Mucosa of stomach (tissue), 1 donor: ENCODE data around the gene RTN4R.

Experiments used
- H3K27me3 ChIP-seq: one replicate; pipeline ENCODE4 v1.7.0; 2013; ENCODE audit warnings: mild to moderate bottlenecking, low read length; ENCODE audit not compliant: control insufficient read depth, insufficient read depth
- H3K36me3 ChIP-seq: one replicate; pipeline ENCODE4 v1.7.0; 2013; ENCODE audit warnings: low read length; ENCODE audit not compliant: control insufficient read depth, insufficient read depth
- H3K4me1 ChIP-seq: one replicate; pipeline ENCODE4 v1.7.0; 2013; ENCODE audit warnings: mild to moderate bottlenecking, low read length; ENCODE audit not compliant: control insufficient read depth, insufficient read depth
- H3K4me3 ChIP-seq: one replicate; pipeline ENCODE4 v1.7.0; 2013; ENCODE audit warnings: low read length
- H3K9ac ChIP-seq: one replicate; pipeline ENCODE4 v1.7.0; 2013; ENCODE audit warnings: mild to moderate bottlenecking, low read length, moderate library complexity
- H3K9me3 ChIP-seq: one replicate; pipeline ENCODE4 v1.7.0; 2013; ENCODE audit warnings: mild to moderate bottlenecking, low read length, moderate library complexity; ENCODE audit not compliant: control insufficient read depth
- donor health status: Pancreatic carcinoma.

RTN4R gene

DNA sequence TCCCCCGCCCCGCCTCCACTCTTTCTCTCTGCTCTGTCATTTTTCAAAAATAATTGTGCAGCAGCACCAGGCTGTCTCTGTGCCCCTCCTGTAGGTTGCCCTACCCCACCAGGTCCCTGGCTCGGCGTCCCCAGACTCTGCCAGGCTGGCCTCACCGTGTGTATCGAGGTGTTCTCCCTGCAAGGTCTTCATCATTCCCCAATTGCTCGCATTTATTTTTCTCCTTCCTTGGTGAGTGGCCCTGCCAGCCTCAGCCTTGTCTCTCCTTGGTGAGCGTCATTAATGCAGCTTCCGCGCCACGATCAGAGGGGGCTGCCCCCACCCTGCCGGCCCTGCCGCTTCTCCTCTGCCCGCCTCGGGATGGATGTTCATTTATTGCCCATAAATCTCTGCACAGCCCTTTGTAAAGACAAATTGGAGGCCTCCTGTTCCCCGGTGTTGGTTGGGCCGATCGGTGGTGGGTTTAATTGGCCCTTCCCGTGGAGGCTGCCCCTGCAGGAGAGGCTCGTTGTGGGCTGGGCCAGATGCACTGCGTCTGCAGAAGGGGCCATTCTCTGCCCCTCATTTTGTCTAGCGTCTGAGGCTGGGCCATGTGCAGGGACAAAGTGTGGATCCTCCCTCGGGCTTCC lies 33.2 kb downstream of the RTN4R start:
- no peak overlapping the region for H3K4me3 ChIP-seq

DNA sequence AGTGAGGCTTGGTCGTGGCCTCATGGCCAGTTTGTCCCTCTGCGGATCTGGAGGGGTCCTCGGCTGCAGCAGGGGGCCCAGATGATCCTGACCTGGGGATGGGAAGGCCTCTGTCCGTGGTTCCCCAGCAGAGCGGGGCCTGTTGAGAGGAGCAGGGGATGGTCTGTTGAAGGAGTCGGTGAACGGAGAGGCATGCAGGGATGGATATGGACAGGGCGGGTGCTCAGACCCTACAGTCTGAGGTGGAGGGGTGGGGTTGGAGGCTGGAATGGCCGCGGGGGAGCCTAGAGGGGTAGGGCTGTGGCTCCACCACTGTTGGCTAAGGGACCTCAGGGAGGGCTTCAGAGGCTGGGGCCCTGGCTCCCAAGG lies 33.8 kb downstream of the RTN4R start:
- H3K36me3 ChIP-seq = no peaks in the 10 kb centered on the region
- H3K9ac ChIP-seq = no peak overlapping the region
- H3K4me3 ChIP-seq = no peak overlapping the region
- no peaks in the 10 kb centered on the region for H3K4me1 ChIP-seq
- H3K9me3 ChIP-seq = no peaks in the 10 kb centered on the region
- H3K27me3 ChIP-seq = peaks cover 6% of the 10 kb centered on the region

More for the DNA sequence above, 33.2 kb downstream of the RTN4R start:
- no peaks in the 10 kb centered on the region for H3K9me3 ChIP-seq
- no peaks in the 10 kb centered on the region for H3K4me1 ChIP-seq
- H3K9ac ChIP-seq = no peak overlapping the region
- no peaks in the 10 kb centered on the region for H3K36me3 ChIP-seq
- H3K27me3 ChIP-seq = peaks cover 6% of the 10 kb centered on the region

DNA sequence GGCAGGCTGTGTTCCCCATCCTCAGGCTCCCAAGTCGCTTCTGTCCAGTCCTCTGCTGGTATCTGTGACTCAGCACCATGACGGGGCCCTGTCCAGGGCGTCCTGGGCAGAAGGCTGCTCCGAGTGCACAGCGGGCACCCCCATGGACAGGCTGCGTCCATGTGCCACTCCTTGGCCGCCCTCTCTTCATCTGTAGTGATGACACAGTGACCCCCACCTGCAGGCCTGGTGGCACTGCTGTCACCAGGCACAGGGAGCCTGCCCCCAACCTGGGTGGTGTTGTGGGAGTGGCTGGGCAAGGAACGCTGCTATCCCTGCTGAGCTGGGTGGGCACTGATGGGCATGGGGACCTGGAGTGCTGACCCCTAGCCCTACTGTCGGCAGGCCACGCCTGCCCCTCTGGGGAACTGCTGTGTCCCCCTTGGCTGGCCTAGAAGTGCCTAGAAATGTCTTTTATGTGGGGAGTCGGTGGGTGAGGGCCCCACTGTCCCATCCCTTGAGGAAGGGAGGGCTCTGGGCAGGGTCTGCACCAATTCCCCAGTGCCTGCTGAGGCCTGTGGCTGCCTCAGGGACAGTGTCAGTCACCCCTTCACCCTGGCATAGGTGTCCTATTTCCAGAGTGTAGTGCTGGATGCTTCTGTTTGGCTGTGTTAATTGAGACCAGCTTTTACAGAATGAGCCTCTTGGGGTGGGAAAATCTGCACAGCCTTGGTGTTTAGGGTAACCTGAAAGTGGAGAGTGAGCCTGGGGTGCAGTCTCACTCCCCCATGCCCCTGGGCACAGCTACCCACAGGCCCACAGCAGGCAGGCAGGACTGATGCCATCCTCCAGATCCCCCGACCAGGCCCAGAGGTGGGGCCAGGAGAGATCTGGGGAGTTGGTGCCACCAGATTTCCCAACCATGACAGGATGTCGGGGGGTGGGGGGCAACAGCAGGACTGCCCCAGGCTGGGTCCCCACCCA lies 34.5 kb downstream of the RTN4R start:
- Histone ChIP-seq H3K4me1 (no peaks in the 10 kb centered on the region), H3K36me3 (no peaks in the 10 kb centered on the region), H3K9ac (no peak overlapping the region), H3K27me3 (peaks cover 6% of the 10 kb centered on the region), H3K9me3 (no peaks in the 10 kb centered on the region), H3K4me3 (no peak overlapping the region)

DNA sequence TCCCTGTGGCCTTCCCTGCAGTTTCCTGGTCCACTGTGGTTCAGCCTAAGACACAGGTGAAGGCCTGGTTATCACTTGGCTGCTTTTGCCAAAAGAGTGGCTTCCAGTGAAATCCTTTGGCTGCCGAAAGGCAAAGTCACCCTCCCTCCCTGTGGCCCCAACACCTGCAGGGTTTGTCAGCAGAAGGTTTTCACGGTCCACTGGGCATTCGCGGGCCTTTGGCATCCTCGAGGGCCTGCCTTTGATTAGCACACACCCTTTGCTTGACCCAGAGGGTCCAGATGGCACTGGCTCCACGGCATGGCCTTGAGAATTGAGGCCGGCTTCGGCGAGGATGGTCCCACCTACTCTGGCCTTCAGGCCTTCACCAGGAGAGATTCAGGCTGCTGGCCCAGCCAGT lies 35.3 kb downstream of the RTN4R start:
- no peaks in the 10 kb centered on the region for H3K9me3 ChIP-seq
- H3K9ac ChIP-seq = no peak overlapping the region
- H3K4me1 ChIP-seq = no peaks in the 10 kb centered on the region
- no peak overlapping the region for H3K4me3 ChIP-seq
- no peaks in the 10 kb centered on the region for H3K36me3 ChIP-seq
- peaks cover 6% of the 10 kb centered on the region for H3K27me3 ChIP-seq

DNA sequence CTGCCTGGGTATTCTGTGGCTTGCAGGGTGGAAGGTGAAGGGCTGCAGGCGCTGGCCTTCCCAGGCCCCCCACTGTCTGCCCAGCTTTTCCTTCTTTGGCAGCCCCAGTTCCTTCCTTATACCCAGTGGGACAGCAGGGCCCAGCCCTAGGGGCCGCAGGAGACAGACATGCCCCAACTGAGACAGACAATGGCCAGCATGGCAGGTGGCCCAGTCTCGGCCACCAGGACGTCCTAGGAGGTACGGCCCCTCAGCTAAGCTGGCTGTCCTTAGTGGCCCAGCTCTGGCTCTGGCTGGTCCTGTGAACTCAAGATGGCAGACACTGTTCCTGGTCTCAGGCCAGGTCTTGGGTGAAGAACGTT lies 35.9 kb downstream of the RTN4R start:
- Histone ChIP-seq H3K9me3 (no peaks in the 10 kb centered on the region), H3K27me3 (peaks cover 5% of the 10 kb centered on the region), H3K4me3 (no peak overlapping the region), H3K4me1 (no peaks in the 10 kb centered on the region), H3K9ac (no peak overlapping the region), H3K36me3 (no peaks in the 10 kb centered on the region)

DNA sequence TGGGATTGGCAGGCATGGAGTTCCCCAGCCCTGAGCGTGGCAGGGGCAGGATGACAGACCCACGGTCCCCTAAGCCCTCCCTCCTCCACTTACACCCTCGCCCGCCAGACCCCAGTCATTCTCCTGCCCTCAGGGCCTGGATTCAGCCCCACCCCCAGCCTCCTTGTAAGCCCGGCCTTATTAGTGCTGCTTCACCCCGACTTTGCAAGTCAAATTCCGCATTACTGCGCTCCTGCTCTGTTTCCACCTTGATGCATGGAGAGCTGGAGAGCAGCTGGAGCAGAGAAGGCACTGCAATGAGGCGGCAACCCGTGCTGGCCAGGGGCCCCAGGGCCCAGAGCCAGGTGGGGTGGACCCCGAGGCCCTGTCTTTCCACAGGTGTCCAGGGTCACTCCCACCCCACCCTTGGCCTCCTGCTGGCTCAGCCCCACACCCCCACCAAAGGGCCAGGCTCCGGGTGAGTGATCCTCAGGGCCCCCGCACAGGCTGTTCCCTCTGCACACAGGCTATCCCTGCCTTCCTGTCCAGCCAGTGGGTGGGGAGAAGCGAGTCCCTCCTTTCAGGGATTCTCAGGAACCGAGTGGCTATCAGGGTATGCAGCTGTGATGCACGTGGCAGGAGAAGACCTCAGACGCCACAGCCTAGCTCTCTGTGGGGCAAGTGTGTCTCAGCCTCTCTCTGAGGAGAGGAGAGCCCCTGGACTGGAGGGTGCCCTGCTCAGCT lies 36.4 kb downstream of the RTN4R start:
- Histone ChIP-seq H3K36me3 (no peaks in the 10 kb centered on the region), H3K9me3 (no peaks in the 10 kb centered on the region), H3K4me3 (no peak overlapping the region), H3K4me1 (no peaks in the 10 kb centered on the region), H3K27me3 (no peaks in the 10 kb centered on the region), H3K9ac (no peak overlapping the region)

DNA sequence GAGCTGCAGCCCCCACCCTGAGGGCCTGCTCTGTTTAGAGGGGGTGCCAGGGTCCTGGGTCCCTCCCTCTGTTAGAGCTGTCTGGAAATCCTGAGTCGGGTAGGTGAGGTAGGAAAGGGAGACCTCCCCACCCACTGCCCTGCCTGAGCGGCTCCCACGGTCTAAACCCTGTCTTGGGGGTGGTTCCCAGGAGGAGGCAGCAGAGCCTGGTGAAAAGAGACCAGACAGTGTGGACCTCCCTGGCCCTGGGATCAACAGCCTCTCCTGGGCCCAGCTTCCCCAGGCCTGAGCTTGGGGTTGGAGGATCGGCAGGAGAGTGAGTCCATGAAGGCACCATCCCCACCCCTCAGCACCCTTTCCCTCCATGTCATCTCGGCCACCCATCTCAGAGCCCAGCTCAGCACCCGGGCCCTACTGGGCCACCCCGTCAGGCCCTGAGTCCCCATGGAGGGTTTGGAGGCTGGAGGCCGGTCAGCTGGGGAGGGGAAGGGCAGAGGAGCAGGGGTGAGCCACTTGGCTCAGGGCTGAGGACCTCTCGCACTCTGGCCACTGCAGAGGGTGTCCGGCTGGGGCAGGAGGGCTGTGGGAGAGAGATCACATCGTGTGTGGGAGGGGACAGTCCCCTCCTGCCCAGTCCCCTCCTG lies 37.2 kb downstream of the RTN4R start:
- no peaks in the 10 kb centered on the region for H3K9me3 ChIP-seq
- no peak overlapping the region for H3K9ac ChIP-seq
- no peaks in the 10 kb centered on the region for H3K27me3 ChIP-seq
- no peaks in the 10 kb centered on the region for H3K36me3 ChIP-seq
- H3K4me3 ChIP-seq = no peak overlapping the region
- H3K4me1 ChIP-seq = no peaks in the 10 kb centered on the region

DNA sequence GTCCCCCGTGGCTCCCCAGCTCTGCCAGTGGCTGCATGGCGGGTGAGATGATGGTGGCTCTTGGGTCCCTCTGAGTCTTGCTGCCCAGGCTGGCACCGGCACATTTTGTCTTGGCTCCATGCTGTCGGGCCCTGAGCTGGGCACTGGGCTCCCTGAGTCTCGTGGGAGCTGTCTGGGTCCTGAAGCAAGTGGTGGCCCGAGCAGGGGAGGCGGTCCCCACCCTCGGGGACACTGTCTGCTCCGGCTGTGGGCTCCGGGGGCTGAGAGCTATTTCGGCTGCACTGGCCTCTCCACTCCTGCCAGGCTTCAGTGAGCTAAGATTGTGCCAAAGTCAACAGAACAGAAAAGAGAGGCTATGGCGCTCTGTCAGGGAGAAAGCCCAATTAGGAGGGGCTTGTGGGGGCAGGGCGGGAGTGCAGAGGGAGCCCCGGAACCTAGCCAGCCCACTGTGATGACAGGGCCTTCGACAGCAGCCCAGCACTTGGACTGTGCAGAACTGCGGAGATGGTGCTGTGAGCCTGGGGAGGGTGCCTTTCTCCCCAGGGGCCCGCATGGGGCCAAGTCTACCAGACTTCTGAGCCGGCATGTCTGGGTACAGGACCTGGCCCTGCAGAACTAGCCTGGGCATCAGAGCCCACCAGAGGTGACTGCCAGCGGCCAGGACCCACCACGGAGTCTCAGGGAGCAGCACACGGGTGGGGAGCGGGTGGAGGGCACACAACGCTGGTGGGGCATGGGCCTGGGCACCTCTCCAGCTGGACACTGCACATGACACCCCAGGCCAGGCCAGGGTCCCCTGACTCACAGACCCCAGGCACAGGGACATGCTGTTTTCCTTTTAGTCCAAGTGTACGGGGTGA lies 38.0 kb downstream of the RTN4R start:
- Histone ChIP-seq H3K9ac (no peak overlapping the region), H3K4me3 (no peak overlapping the region), H3K36me3 (no peaks in the 10 kb centered on the region), H3K9me3 (no peaks in the 10 kb centered on the region), H3K27me3 (no peaks in the 10 kb centered on the region), H3K4me1 (no peaks in the 10 kb centered on the region)

DNA sequence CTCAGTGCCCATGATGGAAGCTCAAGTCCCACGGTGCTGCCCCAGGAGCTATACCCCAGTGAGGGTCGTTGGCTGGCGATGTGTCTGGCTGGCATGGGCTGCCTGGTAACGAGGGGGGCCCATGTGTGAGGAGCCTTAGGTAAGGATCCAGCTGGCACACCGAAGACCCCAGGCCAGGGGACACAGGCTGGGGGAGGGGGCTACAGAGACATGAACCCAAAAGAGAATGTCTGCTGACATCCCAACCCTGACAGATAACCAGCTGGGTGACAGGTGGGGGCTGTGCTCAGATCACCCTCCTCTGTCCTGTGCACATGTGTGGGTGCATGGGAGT lies 39.2 kb downstream of the RTN4R start:
- no peak overlapping the region for H3K9ac ChIP-seq

DNA sequence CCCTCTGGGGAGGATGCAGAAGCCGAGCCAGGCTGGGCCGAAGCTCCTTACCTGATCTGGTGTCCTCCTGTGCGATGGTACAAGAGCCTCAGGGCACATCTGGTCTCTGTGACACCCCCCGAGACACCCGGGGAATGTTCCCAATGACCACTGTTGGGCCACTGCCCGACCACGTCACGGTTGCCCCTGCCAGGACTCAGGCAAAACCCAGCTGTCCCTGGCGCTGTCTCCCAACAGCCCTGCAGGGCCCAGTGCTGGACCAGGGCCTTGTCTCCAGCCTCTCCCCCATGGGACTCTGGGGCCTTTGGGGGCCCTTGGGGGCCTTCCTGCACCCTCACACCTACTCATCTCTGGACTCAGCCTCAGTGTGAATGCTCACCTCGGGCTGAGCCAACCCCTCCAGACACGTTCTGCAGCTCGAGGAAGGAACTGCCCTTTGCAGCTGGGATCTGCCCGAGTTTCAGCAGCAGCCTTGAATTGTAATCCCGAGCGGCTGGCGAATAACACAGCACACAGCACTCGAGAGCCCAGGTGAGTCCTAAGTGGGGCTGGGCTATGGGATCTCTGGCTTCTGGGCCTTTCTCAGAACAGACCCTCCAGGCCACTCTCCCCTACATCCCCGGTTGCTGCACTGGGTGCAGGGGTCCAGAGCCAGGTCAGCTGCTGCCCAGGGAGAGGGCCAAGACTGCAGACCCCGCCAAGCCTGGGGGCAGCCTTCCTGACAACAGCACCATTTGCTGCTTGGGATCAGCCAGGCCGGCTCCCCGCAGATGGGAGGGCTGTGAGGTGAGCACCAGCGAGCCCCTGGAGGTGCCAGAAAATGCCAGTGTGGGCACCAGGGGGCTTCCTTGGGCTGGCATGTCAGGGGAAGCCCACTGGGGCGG lies 39.8 kb downstream of the RTN4R start:
- no peak overlapping the region for H3K9ac ChIP-seq
- H3K36me3 ChIP-seq = no peaks in the 10 kb centered on the region
- no peaks in the 10 kb centered on the region for H3K4me1 ChIP-seq
- no peaks in the 10 kb centered on the region for H3K9me3 ChIP-seq
- no peaks in the 10 kb centered on the region for H3K27me3 ChIP-seq
- no peak overlapping the region for H3K4me3 ChIP-seq

More for the DNA sequence above, 39.2 kb downstream of the RTN4R start:
- Histone ChIP-seq H3K9me3 (no peaks in the 10 kb centered on the region), H3K4me3 (no peak overlapping the region), H3K36me3 (no peaks in the 10 kb centered on the region), H3K4me1 (no peaks in the 10 kb centered on the region), H3K27me3 (no peaks in the 10 kb centered on the region)
